HEK293 (cell line): ENCODE data around the gene FANCD2OS.

Source experiments
- CTCF ChIA-PET: fragments of 350-600 bp; formaldehyde crosslinking; extraction: SDS; loops from one replicate; lab custom pipeline; 2021; ENCODE audit warnings: antibody characterized with exemption; lab: Yijun Ruan, JAX
- POLR2A ChIA-PET: fragments of 300-600 bp; formaldehyde crosslinking; extraction: SDS; loops from one replicate; lab custom pipeline; 2020; ENCODE audit warnings: antibody characterized with exemption, inconsistent platforms; lab: Yijun Ruan, JAX
- H3K27ac ChIP-seq: fragments of 200-500 bp; sonication (Bioruptor generic); 2 replicates; pipeline ENCODE4 v1.5.1; 2014; ENCODE audit warnings: low read depth, low read length, control low read depth, inconsistent platforms; ENCODE audit errors: extremely low read depth
- H3K36me3 ChIP-seq, 2 experiments: fragments of 200-500 bp in 1 of 2; sonication (Bioruptor generic) in 1 of 2; 1 replicate in 1 of 2; 2 replicates in 1 of 2; pipeline ENCODE4 v1.5.1; 2014 to 2017; ENCODE audit warnings: inconsistent platforms in 2 of 2, low read length in 2 of 2; ENCODE audit not compliant: control insufficient read depth in 2 of 2, insufficient read depth in 1 of 2
- H3K4me1 ChIP-seq: fragments of 200-500 bp; sonication (Bioruptor generic); 2 replicates; pipeline ENCODE4 v1.5.1; 2014; ENCODE audit warnings: mild to moderate bottlenecking, low read length, inconsistent platforms; ENCODE audit not compliant: control insufficient read depth, insufficient read depth
- H3K4me3 ChIP-seq: 2 replicates; pipeline ENCODE4 v1.5.1; 2011; ENCODE audit warnings: low read depth, mild to moderate bottlenecking, control low read depth, low read length, moderate library complexity
- H3K9me3 ChIP-seq: fragments of 200-500 bp; sonication (Bioruptor generic); 2 replicates; pipeline ENCODE4 v1.5.1; 2014; ENCODE audit warnings: low read depth, low read length, inconsistent platforms; ENCODE audit not compliant: control insufficient read depth, insufficient read depth
- PRDM10 ChIP-seq: fragments of 450-650 bp; formaldehyde crosslinking; IDR thresholded peaks from 2 replicates; pipeline ENCODE4 v1.5.1; 2016; ENCODE audit warnings: missing biosample characterization, missing genetic modification characterization
- REST ChIP-seq: fragments of 450-650 bp; formaldehyde crosslinking; IDR thresholded peaks from 2 replicates; pipeline ENCODE4 v1.5.1; 2016; ENCODE audit warnings: missing biosample characterization, missing genetic modification characterization
- SCRT1 ChIP-seq: fragments of 450-650 bp; formaldehyde crosslinking; IDR thresholded peaks from 2 replicates; pipeline ENCODE4 v1.5.1; 2016; ENCODE audit warnings: missing biosample characterization, missing genetic modification characterization, borderline replicate concordance
- SCRT2 ChIP-seq: fragments of 450-650 bp; formaldehyde crosslinking; IDR thresholded peaks from 2 replicates; pipeline ENCODE4 v1.5.1; 2016; ENCODE audit warnings: missing biosample characterization, missing genetic modification characterization
- ZBTB20 ChIP-seq: fragments of 450-650 bp; formaldehyde crosslinking; IDR thresholded peaks from 2 replicates; pipeline ENCODE4 v1.5.1; 2016; ENCODE audit warnings: missing biosample characterization, missing genetic modification characterization
- ZBTB7A ChIP-seq: fragments of 450-650 bp; formaldehyde crosslinking; IDR thresholded peaks from 2 replicates; pipeline ENCODE4 v1.5.1; 2016; ENCODE audit warnings: low read depth, missing biosample characterization, missing genetic modification characterization
- ZNF140 ChIP-seq: fragments of 450-650 bp; formaldehyde crosslinking; IDR thresholded peaks from 2 replicates; pipeline ENCODE4 v1.5.1; 2016; ENCODE audit warnings: missing biosample characterization, missing genetic modification characterization
- ZNF223 ChIP-seq: fragments of 450-650 bp; formaldehyde crosslinking; IDR thresholded peaks from 2 replicates; pipeline ENCODE4 v1.5.1; 2016; ENCODE audit warnings: missing biosample characterization, missing genetic modification characterization
- ZNF366 ChIP-seq: fragments of 450-650 bp; formaldehyde crosslinking; conservative IDR thresholded peaks from 2 replicates; pipeline ENCODE4 v1.5.1; 2016; ENCODE audit warnings: missing biosample characterization, missing genetic modification characterization
- ZNF473 ChIP-seq: fragments of 450-650 bp; formaldehyde crosslinking; IDR thresholded peaks from 2 replicates; pipeline ENCODE4 v1.5.1; 2017; ENCODE audit warnings: missing biosample characterization, missing genetic modification characterization
- ZNF48 ChIP-seq: fragments of 450-650 bp; formaldehyde crosslinking; IDR thresholded peaks from 2 replicates; pipeline ENCODE4 v1.5.1; 2016; ENCODE audit warnings: missing biosample characterization, missing genetic modification characterization
- ZNF558 ChIP-seq: fragments of 450-650 bp; formaldehyde crosslinking; IDR thresholded peaks from 2 replicates; pipeline ENCODE4 v1.5.1; 2016; ENCODE audit warnings: missing biosample characterization, missing genetic modification characterization
- ZNF596 ChIP-seq: fragments of 450-650 bp; IDR thresholded peaks from 2 replicates; pipeline ENCODE4 v1.5.0; 2018; ENCODE audit warnings: missing biosample characterization, mild to moderate bottlenecking, missing genetic modification characterization, moderate library complexity
- ZNF670 ChIP-seq: fragments of 450-650 bp; formaldehyde crosslinking; IDR thresholded peaks from 2 replicates; pipeline ENCODE4 v1.5.1; 2016; ENCODE audit warnings: missing biosample characterization, missing genetic modification characterization, low read depth
- ZNF76 ChIP-seq: fragments of 450-650 bp; formaldehyde crosslinking; IDR thresholded peaks from 2 replicates; pipeline ENCODE4; 2016; ENCODE audit warnings: low read depth, missing biosample characterization, missing genetic modification characterization, borderline replicate concordance
- ZNF830 ChIP-seq: fragments of 450-650 bp; IDR thresholded peaks from 2 replicates; pipeline ENCODE4 v1.5.0; 2018; ENCODE audit warnings: missing biosample characterization, missing genetic modification characterization, low read depth, mild to moderate bottlenecking, moderate library complexity
- TF ChIP-seq, protein P1 (sequence below): fragments of 450-650 bp; formaldehyde crosslinking; IDR thresholded peaks from 2 replicates; pipeline ENCODE4 v1.5.1; 2017; ENCODE audit warnings: missing biosample characterization, missing genetic modification characterization
- TF ChIP-seq, protein P2 (sequence below): fragments of 450-650 bp; IDR thresholded peaks from 2 replicates; pipeline ENCODE4 v1.5.1; 2018; ENCODE audit warnings: missing biosample characterization, mild to moderate bottlenecking, missing genetic modification characterization

FANCD2OS gene

GRCh38 chr3:10116928-10117327 is 8.9 kb upstream of the FANCD2OS start:
- no peak overlapping the region for H3K27ac ChIP-seq
- ChIA-PET CTCF (interaction anchor here (0.5 to 1.5 kb wide), 2 partner anchors 15 to 215 kb away, joined by 3 to 5 read pairs; no protein-coding TSS in a partner anchor), POLR2A (interaction anchor here (0.7 to 1.9 kb wide), 3 partner anchors 25 to 116 kb away, joined by 6 to 9 read pairs (median 7); partner anchors contain the start of gene VHL)

DNA sequence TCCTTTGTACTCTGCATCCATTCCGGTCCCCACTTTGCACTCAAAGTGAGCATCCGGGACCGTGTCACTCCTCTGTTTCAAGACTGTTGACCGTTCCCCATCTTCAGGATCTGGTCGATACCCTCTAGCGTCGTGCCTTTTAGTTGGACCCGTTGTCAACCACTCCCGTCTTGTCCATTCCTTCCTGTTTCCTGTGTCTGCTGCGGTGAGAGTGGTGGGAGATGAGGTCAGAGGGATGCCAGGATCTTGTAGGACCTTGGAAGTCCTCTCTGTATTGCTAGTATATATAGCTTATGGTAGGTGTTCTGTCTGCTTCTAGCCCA is 8.0 kb upstream of the FANCD2OS start:
- H3K36me3 ChIP-seq, result peaks cover 10 to 19% of the 10 kb centered on the region in 2 experiments; a peak in 2 of 3 replicates
- no peaks in the 10 kb centered on the region for H3K9me3 ChIP-seq
- peaks cover 6% of the 10 kb centered on the region; the same call in 1 of the 2 replicates for H3K4me1 ChIP-seq
- TF ChIP-seq, protein P1, sequence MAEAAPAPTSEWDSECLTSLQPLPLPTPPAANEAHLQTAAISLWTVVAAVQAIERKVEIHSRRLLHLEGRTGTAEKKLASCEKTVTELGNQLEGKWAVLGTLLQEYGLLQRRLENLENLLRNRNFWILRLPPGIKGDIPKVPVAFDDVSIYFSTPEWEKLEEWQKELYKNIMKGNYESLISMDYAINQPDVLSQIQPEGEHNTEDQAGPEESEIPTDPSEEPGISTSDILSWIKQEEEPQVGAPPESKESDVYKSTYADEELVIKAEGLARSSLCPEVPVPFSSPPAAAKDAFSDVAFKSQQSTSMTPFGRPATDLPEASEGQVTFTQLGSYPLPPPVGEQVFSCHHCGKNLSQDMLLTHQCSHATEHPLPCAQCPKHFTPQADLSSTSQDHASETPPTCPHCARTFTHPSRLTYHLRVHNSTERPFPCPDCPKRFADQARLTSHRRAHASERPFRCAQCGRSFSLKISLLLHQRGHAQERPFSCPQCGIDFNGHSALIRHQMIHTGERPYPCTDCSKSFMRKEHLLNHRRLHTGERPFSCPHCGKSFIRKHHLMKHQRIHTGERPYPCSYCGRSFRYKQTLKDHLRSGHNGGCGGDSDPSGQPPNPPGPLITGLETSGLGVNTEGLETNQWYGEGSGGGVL (tag by site-specific recombination), result peak; percentile 18; the same call in 1 of the 2 replicates
- TF ChIP-seq ZBTB20 (tag by site-specific recombination) (peak; percentile 81; the same call in 1 of the 2 replicates), ZNF830 (tag by site-specific recombination) (no peak), PRDM10 (tag by site-specific recombination) (peak; percentile 50; the same call in 1 of the 2 replicates), ZNF366 (tag by site-specific recombination) (peak; percentile 41; the same call in 1 of the 2 replicates), ZNF76 (tag by site-specific recombination) (no peak)
- CTCF ChIA-PET, result interaction anchor here (0.6 kb wide), 1 partner anchor 48 kb away, joined by 5 read pairs; no protein-coding TSS in a partner anchor
- H3K4me3 ChIP-seq, result peak overlapping the region; percentile 88
- H3K27ac ChIP-seq, result no peak overlapping the region; the same call in 1 of the 2 replicates
- POLR2A ChIA-PET, result interaction anchor here (1.1 to 1.9 kb wide), 2 partner anchors 26 to 32 kb away, joined by 7 to 9 read pairs; partner anchors contain the start of gene VHL

More at GRCh38 chr3:10116928-10117327, 8.9 kb upstream of the FANCD2OS start:
- TF ChIP-seq ZNF223 (no peak), SCRT2 (tag by site-specific recombination) (peak; percentile 72), ZNF48 (no peak), SCRT1 (tag by site-specific recombination) (peak; percentile 64; the same call in 1 of the 2 replicates)
- Histone ChIP-seq H3K9me3 (no peaks in the 10 kb centered on the region), H3K4me3 (no peak overlapping the region), H3K36me3 (peaks cover 11 to 22% of the 10 kb centered on the region in 2 experiments; a peak in 2 of 3 replicates), H3K4me1 (peaks cover 6% of the 10 kb centered on the region; the same call in 1 of the 2 replicates)

GRCh38 chr3:10115326-10116137 is 7.5 kb upstream of the FANCD2OS start, which contains the start of gene BRK1:
Gene BRK1 (plus strand): TSS chr3:10115675. CDS start chr3:10115702, 27 bp downstream.
- Histone ChIP-seq H3K27ac (peak within 1 kb of the TSS; percentile 11; the same call in 1 of the 2 replicates), H3K9me3 (no peaks in the 10 kb centered on the region), H3K4me1 (peaks cover 6% of the 10 kb centered on the region; the same call in 1 of the 2 replicates), H3K4me3 (peak within 1 kb of the TSS; percentile 88), H3K36me3 (peaks cover 10 to 14% of the 10 kb centered on the region in 2 experiments; a peak in 2 of 3 replicates)
- CTCF ChIA-PET, result interaction anchor here (0.6 to 0.7 kb wide), 4 partner anchors 11 to 202 kb away, joined by 3 to 5 read pairs (median 3); no protein-coding TSS in a partner anchor
- POLR2A ChIA-PET, result interaction anchor here (0.6 to 1.9 kb wide), 7 partner anchors 14 to 191 kb away, joined by 3 to 9 read pairs (median 4); partner anchors contain the start of gene VHL
- TF ChIP-seq ZNF140 (tag by site-specific recombination) (no peak), ZNF596 (tag by site-specific recombination) (no peak), ZBTB7A (no peak), ZNF558 (tag by site-specific recombination) (no peak), ZNF670 (no peak), REST (no peak), ZNF473 (tag by site-specific recombination) (no peak)
- TF ChIP-seq, protein P2, sequence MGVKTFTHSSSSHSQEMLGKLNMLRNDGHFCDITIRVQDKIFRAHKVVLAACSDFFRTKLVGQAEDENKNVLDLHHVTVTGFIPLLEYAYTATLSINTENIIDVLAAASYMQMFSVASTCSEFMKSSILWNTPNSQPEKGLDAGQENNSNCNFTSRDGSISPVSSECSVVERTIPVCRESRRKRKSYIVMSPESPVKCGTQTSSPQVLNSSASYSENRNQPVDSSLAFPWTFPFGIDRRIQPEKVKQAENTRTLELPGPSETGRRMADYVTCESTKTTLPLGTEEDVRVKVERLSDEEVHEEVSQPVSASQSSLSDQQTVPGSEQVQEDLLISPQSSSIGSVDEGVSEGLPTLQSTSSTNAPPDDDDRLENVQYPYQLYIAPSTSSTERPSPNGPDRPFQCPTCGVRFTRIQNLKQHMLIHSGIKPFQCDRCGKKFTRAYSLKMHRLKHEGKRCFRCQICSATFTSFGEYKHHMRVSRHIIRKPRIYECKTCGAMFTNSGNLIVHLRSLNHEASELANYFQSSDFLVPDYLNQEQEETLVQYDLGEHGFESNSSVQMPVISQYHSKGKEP (tag by site-specific recombination), result no peak; the same call in 1 of the 2 replicates
